Measurements from ENCODE around the gene RAD51AP2. TPM values are rescaled to one million over a fixed set of nuclear protein-coding genes. Genes with fewer than 3 reads are reported as not detected.

The RAD51AP2 gene
- polyA plus RNA-seq, 3 donors = not detected

DNA sequence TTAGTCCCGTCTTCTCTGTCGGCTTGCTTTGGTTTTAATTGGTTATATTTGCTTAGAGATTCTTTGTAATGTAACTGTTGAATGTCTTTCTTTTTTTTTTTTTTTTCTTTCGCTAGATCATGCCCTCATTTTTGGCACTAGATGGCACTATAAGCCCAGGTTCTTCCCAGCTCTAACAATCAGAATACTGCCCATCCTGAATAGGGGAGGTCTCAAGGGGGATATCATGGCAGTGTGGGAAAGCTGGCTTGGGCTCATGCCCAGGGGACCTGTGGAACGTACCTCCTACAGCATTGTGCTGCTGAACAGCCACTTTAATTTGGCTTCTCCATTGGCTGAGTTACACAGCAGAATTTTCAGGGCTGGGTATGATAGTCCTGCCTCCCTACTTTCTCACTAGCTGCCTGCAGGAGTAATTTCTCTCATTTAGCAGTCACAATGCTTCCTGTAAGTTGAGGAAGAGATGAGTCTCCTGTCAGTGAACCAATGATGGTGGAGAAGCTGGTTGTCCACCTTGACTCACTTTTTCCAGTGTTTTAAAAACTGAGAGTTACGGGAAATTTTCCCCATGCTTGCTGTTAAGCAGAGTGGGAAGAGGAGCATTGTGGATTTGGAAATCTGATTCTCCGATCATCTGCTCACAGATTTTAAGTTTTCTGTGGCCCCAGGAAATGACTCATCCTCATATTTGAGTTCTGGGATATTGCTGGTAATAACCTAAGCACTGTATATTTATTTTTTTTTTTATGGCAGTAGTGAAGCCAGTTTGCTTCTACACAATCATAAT is 47.2 kb downstream of the RAD51AP2 start:
- no peak overlapping the region for H3K27ac Mint-ChIP-seq
- H3K36me3 Mint-ChIP-seq = no peaks in the 10 kb centered on the region
- peaks cover 0 to 2% (median 0%) of the 10 kb centered on the region in 3 donors for H3K27me3 Mint-ChIP-seq (ENCODE audit: low read depth in 3 of 3)
- H3K4me2 ChIP-seq (replicated peaks; ENCODE audit: extremely low read depth, low read length, poor library complexity, severe bottlenecking) = no peak overlapping the region
- peaks cover 0 to 3% of the 10 kb centered on the region in 2 donors for H3K9me3 ChIP-seq (replicated peaks in 1 of 2; ENCODE audit: control insufficient read depth in 1 of 2, insufficient read depth in 1 of 2, low read length in 2 of 2)
- no CpG with 5 or more reads among the region's 6 CpGs for WGBS (ENCODE audit: insufficient coverage)
- H3K9ac ChIP-seq (ENCODE audit: insufficient read depth, low read length, poor library complexity, severe bottlenecking) = no peak overlapping the region
- peaks cover 0 to 20% (median 6%) of the 10 kb centered on the region in 7 donors for H3K9me3 Mint-ChIP-seq
- H4K20me1 ChIP-seq (ENCODE audit: insufficient read depth, low read length) = no peaks in the 10 kb centered on the region
- no peaks in the 10 kb centered on the region for H3K4me1 Mint-ChIP-seq
- H3K4me1 ChIP-seq (ENCODE audit: control insufficient read depth in 1 of 2, insufficient read depth in 2 of 2, low read length in 2 of 2) = no peaks in the 10 kb centered on the region
- H3K4me3 Mint-ChIP-seq = no peak overlapping the region
- no peak overlapping the region for H3K27ac ChIP-seq (ENCODE audit: low read depth in 1 of 2, low read length in 2 of 2)
- no peak for DNase-seq
- TF ChIP-seq, protein P1, sequence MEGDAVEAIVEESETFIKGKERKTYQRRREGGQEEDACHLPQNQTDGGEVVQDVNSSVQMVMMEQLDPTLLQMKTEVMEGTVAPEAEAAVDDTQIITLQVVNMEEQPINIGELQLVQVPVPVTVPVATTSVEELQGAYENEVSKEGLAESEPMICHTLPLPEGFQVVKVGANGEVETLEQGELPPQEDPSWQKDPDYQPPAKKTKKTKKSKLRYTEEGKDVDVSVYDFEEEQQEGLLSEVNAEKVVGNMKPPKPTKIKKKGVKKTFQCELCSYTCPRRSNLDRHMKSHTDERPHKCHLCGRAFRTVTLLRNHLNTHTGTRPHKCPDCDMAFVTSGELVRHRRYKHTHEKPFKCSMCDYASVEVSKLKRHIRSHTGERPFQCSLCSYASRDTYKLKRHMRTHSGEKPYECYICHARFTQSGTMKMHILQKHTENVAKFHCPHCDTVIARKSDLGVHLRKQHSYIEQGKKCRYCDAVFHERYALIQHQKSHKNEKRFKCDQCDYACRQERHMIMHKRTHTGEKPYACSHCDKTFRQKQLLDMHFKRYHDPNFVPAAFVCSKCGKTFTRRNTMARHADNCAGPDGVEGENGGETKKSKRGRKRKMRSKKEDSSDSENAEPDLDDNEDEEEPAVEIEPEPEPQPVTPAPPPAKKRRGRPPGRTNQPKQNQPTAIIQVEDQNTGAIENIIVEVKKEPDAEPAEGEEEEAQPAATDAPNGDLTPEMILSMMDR (IDR thresholded peaks at IDR 0.05) = no peak
- intact Hi-C loops (cut with micrococcal nuclease) = no loop called here
- H2AFZ ChIP-seq (ENCODE audit: insufficient read depth, low read depth, low read length, poor library complexity, severe bottlenecking) = no peak overlapping the region
- H3K79me2 ChIP-seq (ENCODE audit: insufficient read depth, low read length) = no peaks in the 10 kb centered on the region
- no peaks in the 10 kb centered on the region for H3K27me3 ChIP-seq (ENCODE audit: control insufficient read depth in 2 of 2, insufficient read depth in 2 of 2, low read length in 2 of 2)
- H3K36me3 ChIP-seq (replicated peaks in 1 of 2; ENCODE audit: control insufficient read depth in 1 of 2, insufficient read depth in 2 of 2, low read length in 2 of 2) = no peaks in the 10 kb centered on the region
- no peak overlapping the region for H3K4me3 ChIP-seq (replicated peaks in 1 of 3; ENCODE audit: low read depth in 2 of 3, low read length in 3 of 3)

GRCh38 chr2:17461087-17461475 is 57.2 kb downstream of the RAD51AP2 start:
- WGBS (ENCODE audit: insufficient coverage) = no CpG with 5 or more reads among the region's 1 CpG
- Histone ChIP-seq H3K4me1 (ENCODE audit: control insufficient read depth in 1 of 2, insufficient read depth in 2 of 2, low read length in 2 of 2) (no peaks in the 10 kb centered on the region), H3K36me3 (replicated peaks in 1 of 2; ENCODE audit: control insufficient read depth in 1 of 2, insufficient read depth in 2 of 2, low read length in 2 of 2) (no peaks in the 10 kb centered on the region), H3K4me2 (replicated peaks; ENCODE audit: extremely low read depth, low read length, poor library complexity, severe bottlenecking) (no peak overlapping the region), H3K4me3 (replicated peaks in 1 of 3; ENCODE audit: low read depth in 2 of 3, low read length in 3 of 3) (no peak overlapping the region), H3K27me3 (ENCODE audit: control insufficient read depth in 2 of 2, insufficient read depth in 2 of 2, low read length in 2 of 2) (no peaks in the 10 kb centered on the region), H3K79me2 (ENCODE audit: insufficient read depth, low read length) (no peaks in the 10 kb centered on the region), H3K9me3 (replicated peaks in 1 of 2; ENCODE audit: control insufficient read depth in 1 of 2, insufficient read depth in 1 of 2, low read length in 2 of 2) (no peaks in the 10 kb centered on the region), H4K20me1 (ENCODE audit: insufficient read depth, low read length) (no peaks in the 10 kb centered on the region), H3K27ac (ENCODE audit: low read depth in 1 of 2, low read length in 2 of 2) (no peak overlapping the region), H3K9ac (ENCODE audit: insufficient read depth, low read length, poor library complexity, severe bottlenecking) (no peak overlapping the region), H2AFZ (ENCODE audit: insufficient read depth, low read depth, low read length, poor library complexity, severe bottlenecking) (no peak overlapping the region)
- peak overlapping the region in 1 of 7 donors; percentile 6 for H3K27ac Mint-ChIP-seq
- intact Hi-C loops (cut with micrococcal nuclease) = no loop called here
- no peak overlapping the region for H3K4me3 Mint-ChIP-seq
- H3K36me3 Mint-ChIP-seq = no peaks in the 10 kb centered on the region
- TF ChIP-seq, protein P1 (IDR thresholded peaks at IDR 0.05) = no peak
- H3K9me3 Mint-ChIP-seq = peaks cover 0 to 3% (median 0%) of the 10 kb centered on the region in 7 donors
- H3K4me1 Mint-ChIP-seq = no peaks in the 10 kb centered on the region
- peaks cover 0 to 2% (median 0%) of the 10 kb centered on the region in 3 donors for H3K27me3 Mint-ChIP-seq (ENCODE audit: low read depth in 3 of 3)
- DNase-seq = no peak

Other genes starting within 250 kb of the RAD51AP2 start
- not detected for gene VSNL1, start 22.3 kb upstream of the RAD51AP2 start, polyA plus RNA-seq
- 1 to 10 TPM; 3.8 to 6.1 (median 5.1) TPM for gene SMC6, start 235.4 kb upstream of the RAD51AP2 start, polyA plus RNA-seq
- 1 to 10 TPM in 1 of 3 donors, under 1 TPM in 2; 0.79 to 3.6 (median 0.96) TPM for gene GEN1, start 235.7 kb upstream of the RAD51AP2 start, polyA plus RNA-seq

Data from CD14-positive monocyte (primary cell).